Medulla oblongata (tissue), 1 donor: ENCODE measurements around the gene HIVEP3.
A peak's percentile ranks its signal among the peaks of the same experiment; 100 is the strongest.
"Not testable (repeated sequence)": the region's sequence is repeated elsewhere in the genome, so short reads cannot be mapped to it uniquely, and the experiment has no call there.

ENCODE experiments used
- DNase-seq: peaks from one replicate; pipeline ENCODE4 v3.0.0-alpha.2; 2015; ENCODE audit errors: extremely low spot score

HIVEP3 gene

DNA sequence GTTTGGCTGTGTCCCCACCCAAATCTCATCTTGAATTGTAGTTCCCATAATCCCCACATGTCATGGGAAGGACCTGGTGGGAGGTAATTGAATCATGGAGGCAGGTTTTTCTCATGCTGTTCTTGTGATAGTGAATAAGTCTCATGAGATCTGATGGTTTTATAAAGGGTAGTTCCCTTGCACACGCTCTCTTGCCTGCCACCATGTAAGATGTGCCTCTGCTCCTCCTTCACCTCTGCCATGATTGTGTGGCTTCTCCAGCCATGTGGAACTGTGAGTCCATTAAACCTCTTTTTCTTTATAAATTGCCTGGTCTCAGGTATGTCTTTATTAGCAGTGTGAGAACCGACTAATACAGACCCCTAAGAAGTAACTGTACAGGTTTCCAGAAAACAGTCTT is 2.5 kb upstream of the HIVEP3 start:
- DNase-seq: not testable (repeated sequence)

GRCh38 chr1:41920658-41921057 is 1.9 kb upstream of the HIVEP3 start:
- no peak for DNase-seq

DNA sequence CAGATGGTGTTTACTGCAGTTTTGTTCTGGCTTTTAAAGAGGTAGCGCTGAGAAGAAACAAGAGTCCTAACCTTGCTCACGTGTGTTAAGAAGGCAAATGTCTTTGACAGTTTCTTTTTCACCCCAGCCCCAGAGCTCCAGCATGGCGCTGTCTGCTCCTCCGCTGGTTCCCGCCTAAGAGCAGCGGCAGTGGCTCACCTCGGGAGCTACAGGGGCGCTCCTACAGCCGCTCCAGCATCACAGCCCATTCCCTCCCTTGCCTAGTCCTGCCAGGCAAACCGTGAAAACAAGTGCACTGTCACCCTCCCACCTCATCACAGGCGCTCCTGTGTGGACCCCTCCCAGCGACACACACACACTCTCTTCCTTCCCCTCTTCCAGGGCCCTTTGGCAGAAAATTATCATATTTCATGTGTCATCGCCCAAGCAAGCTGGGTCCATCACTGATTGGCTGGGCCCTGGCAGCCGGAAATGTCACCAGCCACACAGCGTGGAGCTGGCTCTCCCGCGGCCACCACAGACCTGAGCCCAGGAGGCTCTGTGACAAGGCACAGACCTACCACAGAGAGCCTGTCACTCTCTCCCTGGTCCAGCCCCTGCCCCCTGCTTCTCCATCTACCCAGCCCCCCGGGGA is 1.2 kb upstream of the HIVEP3 start:
- peak; percentile 22 for DNase-seq

DNA sequence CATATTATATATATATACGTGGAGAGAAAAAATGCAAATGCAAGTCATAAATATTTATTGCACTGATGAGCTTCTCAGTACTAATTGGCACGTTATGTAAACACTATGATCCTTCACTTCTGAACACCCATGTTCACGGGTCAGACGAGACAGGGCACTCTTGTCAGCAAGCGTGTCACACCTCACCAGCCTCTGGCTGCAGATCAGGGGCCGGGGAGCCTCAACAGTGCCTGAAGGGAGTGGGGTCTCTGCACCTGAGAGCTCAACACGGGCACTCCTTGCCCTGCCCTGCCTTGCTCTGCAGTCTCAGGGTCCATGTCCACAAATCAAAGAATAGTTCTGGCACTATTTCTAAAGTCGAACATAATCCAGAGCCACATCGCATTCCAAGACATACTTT is 409 bp upstream of the HIVEP3 start:
- no peak for DNase-seq

GRCh38 chr1:41917835-41918449 is 780 bp downstream of the HIVEP3 start:
- DNase-seq: peak; percentile 21

DNA sequence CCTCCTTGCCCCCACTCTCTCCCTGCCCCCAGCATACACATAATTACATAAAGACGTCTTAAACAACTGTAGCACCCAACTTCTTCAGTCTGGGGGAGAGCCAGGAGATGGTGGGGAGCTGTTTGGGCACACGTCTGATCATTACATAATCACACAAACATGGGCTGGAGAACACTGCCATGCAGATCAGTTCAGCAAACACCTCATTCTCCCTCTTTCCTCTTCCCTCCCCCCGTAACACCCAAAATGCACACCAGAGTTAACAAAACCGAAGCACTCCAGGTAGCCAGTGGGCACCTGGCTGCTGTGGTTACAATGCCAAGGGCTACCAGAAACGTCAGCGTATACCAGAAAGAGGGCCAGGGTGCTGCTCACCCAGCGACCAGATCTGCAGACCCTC is 1.6 kb downstream of the HIVEP3 start:
- peak; percentile 12 for DNase-seq

DNA sequence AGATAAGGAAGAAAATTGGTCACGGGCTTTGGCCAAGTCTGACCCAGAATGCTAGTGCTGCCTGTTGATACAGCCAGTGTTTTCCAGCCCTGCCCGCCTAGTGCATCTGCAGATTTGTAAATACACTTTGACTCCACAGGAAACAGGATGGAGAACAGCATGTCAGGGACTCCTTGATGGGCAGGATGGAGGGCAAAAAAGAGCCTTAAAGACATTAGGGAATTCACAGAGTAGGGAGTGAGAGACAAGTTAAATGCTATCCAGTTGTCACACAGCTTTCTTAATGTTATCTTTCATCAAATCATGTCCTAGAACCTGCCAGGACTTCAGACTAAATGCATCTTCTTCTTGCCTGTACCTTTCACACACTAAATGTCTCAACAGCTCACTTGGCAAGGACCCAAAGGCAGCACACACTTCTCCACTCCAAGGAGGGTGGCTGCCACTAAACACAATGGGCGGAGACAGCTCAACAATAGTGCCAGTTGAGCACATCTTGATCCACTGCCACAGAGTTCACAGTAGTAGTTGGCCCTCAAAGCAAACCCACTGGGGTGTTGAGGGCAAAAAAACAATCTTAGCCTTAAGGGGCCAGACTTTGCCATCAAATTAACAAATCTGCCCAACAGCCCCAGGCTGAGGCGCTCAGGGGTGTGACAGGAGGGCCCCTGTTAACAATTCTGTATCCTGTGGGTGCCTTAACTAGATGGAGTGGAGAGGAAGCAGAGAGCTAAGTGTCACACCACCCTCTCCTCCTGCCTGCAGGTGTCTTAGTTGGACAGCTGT is 2.7 kb downstream of the HIVEP3 start:
- DNase-seq: peak; percentile 73

DNA sequence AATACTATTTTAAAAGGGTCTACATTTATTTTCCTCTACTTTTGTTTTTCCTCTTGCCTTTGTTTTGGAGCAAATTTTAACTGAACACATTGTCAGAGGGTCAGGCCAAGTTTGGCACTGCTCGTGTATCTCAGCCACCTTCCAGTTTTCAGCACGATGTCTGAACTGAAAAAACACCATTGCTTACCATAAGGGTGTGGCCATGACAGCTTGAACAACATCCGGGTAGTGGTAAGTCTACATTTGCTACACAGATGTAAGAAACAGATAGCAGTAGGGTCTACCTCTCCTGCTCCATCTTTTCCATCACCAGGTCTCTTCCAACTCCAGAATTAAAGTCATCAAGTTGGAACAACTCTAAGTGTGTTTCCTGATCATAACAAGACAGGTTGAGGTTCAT is 4.2 kb downstream of the HIVEP3 start:
- DNase-seq: no peak

- no peak for DNase-seq
Observed at GRCh38 chr1:41913014-41913413, 5.7 kb downstream of the HIVEP3 start.

- no peak for DNase-seq
Observed at GRCh38 chr1:41908288-41908895, 10.3 kb downstream of the HIVEP3 start.

DNA sequence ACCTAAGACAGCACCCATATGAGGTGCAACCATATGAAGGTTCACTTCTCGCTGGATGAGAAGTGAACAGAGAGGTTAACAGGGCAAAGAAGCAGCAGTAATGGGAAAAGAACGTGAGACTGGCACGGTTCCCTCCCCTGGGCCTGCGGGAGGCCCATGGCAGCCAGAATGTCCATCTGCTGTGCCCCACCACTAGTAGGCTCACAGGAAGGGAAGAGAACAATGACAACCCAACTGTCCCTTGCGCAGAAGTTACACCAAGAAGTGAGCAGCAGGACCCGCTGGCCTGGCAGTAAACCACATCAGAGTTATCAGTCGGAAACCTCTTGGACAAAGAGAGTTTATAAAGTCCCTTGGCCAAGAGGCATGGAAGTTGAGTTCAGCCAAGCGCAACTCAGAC is 11.3 kb downstream of the HIVEP3 start:
- no peak for DNase-seq

DNA sequence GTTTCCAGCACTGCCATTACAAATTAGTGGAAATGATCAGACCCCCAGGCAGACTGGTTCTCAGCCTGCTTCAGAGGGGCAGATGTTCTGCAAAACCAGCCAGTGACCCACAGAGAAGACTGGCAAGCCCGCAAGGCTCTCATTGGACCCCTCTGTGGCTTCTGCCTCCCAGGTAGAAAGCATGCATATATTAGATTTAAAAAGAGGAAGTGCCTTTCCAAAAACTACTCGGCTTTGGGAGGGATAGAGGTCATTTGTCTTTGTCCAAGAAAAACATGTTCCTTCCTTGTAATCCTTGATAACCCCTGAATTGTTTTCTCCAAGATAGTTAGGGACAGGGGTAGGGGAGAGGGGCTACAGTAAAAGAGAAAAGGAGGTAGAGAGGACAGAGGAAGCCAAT is 11.8 kb downstream of the HIVEP3 start:
- no peak for DNase-seq

GRCh38 chr1:41905093-41905675 is 13.5 kb downstream of the HIVEP3 start:
- no peak for DNase-seq

DNA sequence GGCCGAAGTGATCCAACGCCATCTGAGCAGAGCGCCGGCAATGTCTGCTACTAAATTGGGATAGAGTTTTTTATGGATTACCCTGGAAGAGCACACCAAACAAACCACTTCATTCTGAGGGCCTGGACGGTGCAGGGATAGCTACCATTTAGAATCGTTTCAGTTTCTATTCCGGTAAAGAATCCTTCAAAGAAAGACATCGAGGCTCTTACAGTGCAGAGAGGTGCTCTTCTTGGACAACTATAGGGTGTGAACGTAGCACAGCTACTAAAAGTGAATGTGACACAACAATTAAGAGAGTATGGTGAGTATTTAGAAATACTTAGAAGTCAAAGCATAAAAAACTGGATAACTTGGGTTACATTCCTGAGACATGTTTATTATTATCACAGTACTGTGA is 16.1 kb downstream of the HIVEP3 start:
- DNase-seq: no peak

DNA sequence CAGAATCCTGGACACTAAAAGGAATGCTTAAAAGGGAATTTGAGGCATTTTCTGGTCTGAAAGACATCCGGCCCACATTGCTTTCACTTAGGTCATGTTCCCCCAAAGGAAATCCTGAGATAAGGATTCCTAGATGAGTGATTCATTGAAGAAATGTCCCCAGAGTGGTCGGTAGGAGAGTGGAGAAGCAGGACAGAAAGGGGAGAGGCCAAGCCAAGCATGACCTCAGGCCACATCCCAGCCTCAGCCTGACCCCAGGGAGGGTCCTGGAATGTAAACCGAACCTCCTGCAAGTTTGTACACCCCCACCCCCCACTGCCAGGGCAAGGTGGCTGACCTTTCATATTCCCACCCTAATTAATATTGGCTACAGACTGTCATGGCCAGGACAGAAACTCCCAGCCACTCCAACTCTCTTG is 16.6 kb downstream of the HIVEP3 start:
- no peak for DNase-seq

DNA sequence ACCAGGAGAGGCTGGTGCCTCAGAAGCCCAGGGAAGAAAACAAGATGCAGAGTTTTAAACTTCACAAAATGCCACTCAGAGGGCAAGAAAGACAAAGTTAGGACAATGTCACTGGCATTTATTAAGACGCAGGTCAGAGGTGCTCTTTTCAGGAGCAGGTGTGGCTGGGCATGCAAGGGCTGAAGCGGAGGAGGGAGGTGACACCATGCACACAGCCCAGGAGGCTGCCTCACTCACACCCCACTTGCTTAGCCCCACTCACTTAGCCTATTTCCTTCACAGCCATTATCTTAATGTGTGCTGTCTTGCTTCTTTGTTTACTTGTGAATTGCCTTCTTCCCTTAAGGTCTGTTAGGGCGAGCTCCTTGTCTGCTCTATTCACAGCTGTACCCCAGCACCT is 17.2 kb downstream of the HIVEP3 start:
- no peak for DNase-seq

DNA sequence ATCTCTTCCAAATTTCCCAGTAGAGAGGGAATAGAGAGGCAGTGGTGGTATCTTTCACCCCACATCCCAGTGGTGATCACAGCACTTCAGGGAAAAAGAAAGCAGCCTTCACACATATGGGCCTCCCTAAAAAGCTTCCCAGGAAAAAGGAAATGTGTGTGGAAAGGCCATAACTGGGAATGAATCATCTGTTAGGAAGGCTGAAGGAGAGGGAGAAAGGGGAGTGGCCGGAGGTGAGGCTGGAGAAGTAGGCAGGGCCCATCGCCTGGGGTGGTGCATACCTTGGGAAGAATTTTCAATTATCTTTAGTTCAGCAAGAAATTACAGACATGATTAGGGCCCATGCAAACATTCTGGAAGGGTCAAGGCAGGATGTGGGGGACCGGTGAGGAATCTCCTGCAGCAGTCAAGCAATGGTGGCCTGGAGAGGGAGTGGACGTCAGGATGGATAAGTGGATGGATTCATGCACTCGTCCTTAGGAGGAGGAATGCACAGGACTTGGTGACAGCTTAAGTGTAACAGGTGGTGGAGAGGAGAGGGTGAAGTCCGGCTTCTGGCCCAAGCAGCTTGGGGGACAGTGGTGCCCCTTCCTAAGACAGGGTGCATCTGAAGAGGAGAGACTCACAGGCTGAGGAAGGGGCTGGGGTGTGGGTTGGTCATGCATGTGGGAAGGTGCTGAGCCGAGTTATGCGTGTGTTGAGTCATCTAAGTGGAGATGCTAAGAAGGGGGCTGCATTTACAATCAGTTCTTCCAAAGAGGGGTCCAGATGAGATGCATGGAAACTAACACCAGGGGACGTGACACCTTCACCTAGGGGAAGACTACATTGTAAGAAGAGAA is 17.9 kb downstream of the HIVEP3 start:
- no peak for DNase-seq

- DNase-seq: no peak
Observed at GRCh38 chr1:41898191-41898713, 20.5 kb downstream of the HIVEP3 start.

DNA sequence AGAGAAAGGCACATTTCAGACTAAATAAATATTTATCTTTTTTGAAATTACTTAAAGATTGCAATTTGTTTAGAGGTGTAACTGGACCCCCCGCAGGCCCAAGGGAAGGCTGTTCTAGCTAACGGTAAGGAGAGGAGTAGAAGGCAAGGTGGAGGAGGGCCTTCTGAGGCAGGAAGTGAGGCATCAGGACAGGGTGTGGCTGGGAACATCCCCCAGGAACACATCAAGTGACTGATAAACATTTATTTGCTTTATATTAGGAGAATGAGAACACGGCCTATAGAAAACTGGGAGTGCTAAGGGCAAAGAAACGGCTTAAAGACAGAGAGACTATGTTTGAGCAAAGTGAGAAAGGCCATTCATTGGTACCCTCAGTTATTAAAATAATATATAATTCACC is 23.2 kb downstream of the HIVEP3 start:
- DNase-seq: no peak

GRCh38 chr1:41894808-41895483 is 23.8 kb downstream of the HIVEP3 start:
- peak; percentile 50 for DNase-seq
